ENCODE data around the gene BBOF1. TPM values are rescaled to one million over a fixed set of nuclear protein-coding genes. Genes with fewer than 3 reads are reported as not detected.

The BBOF1 gene
- total RNA-seq, 1 donor from 2014 or later = 5.7 TPM

GRCh38 chr14:74083161-74083560, 64.0 kb downstream of the BBOF1 start:
- peak overlapping the region; percentile 97 for H3K4me3 Mint-ChIP-seq (ENCODE audit: unreplicated experiment)
- H2AFZ ChIP-seq (ENCODE audit: low read depth, low read length) = no peak overlapping the region

GRCh38 chr14:74083784-74084276, 64.7 kb downstream of the BBOF1 start:
- no peak for TF ChIP-seq EZH2 (IDR thresholded peaks at IDR 0.05; ENCODE audit: insufficient read depth, low read length)
- TF ChIP-seq CTCF (IDR thresholded peaks at IDR 0.05; ENCODE audit: insufficient read depth, low read depth, low read length) = no peak
- Mint-ChIP-seq H3K9me3 (ENCODE audit: unreplicated experiment) (no peaks in the 10 kb centered on the region), H3K4me3 (ENCODE audit: unreplicated experiment) (peak overlapping the region; percentile 97), H3K27me3 (ENCODE audit: low read depth, unreplicated experiment) (no peaks in the 10 kb centered on the region), H3K4me1 (ENCODE audit: low read depth, unreplicated experiment) (peaks cover 9% of the 10 kb centered on the region), H3K27ac (ENCODE audit: unreplicated experiment) (peak overlapping the region; percentile 59), H3K36me3 (ENCODE audit: low read depth, unreplicated experiment) (no peaks in the 10 kb centered on the region)
- H3K27ac ChIP-seq (ENCODE audit: low read depth, low read length) = peak overlapping the region; percentile 70
- peaks cover 14% of the 10 kb centered on the region for H3K79me2 ChIP-seq (ENCODE audit: insufficient read depth, low read length)
- peak overlapping the region; percentile 93 for H3K9ac ChIP-seq (ENCODE audit: low read length)
- peak overlapping the region; percentile 96 for H2AFZ ChIP-seq (ENCODE audit: low read depth, low read length)
- no peaks in the 10 kb centered on the region for H4K20me1 ChIP-seq (ENCODE audit: insufficient read depth, low read length)
- peak overlapping the region; percentile 100 for H3K4me2 ChIP-seq (ENCODE audit: low read length)
- no peaks in the 10 kb centered on the region for H3K27me3 ChIP-seq (ENCODE audit: insufficient read depth, low read length)
- DNase-seq (ENCODE audit: low read depth) (no peak), FAIRE-seq (no peak)
- peaks cover 6% of the 10 kb centered on the region for H3K4me1 ChIP-seq (ENCODE audit: insufficient read depth, low read length)
- peak overlapping the region; percentile 88 for H3K4me3 ChIP-seq (ENCODE audit: insufficient read depth, low read depth, low read length)
- H3K36me3 ChIP-seq (ENCODE audit: insufficient read depth, low read length) = no peaks in the 10 kb centered on the region
- no peaks in the 10 kb centered on the region for H3K9me3 ChIP-seq (ENCODE audit: insufficient read depth, low read depth, low read length)

More at GRCh38 chr14:74083161-74083560, 64.0 kb downstream of the BBOF1 start:
- FAIRE-seq (no peak), DNase-seq (ENCODE audit: low read depth) (no peak)
- Mint-ChIP-seq H3K27ac (ENCODE audit: unreplicated experiment) (no peak overlapping the region), H3K9me3 (ENCODE audit: unreplicated experiment) (no peaks in the 10 kb centered on the region), H3K27me3 (ENCODE audit: low read depth, unreplicated experiment) (no peaks in the 10 kb centered on the region), H3K4me1 (ENCODE audit: low read depth, unreplicated experiment) (peaks cover 9% of the 10 kb centered on the region), H3K36me3 (ENCODE audit: low read depth, unreplicated experiment) (no peaks in the 10 kb centered on the region)
- Histone ChIP-seq H3K9ac (ENCODE audit: low read length) (peak overlapping the region; percentile 93), H3K79me2 (ENCODE audit: insufficient read depth, low read length) (peaks cover 14% of the 10 kb centered on the region), H3K27me3 (ENCODE audit: insufficient read depth, low read length) (no peaks in the 10 kb centered on the region), H3K9me3 (ENCODE audit: insufficient read depth, low read depth, low read length) (no peaks in the 10 kb centered on the region), H3K4me1 (ENCODE audit: insufficient read depth, low read length) (peaks cover 6% of the 10 kb centered on the region), H3K4me2 (ENCODE audit: low read length) (peak overlapping the region; percentile 100), H3K27ac (ENCODE audit: low read depth, low read length) (no peak overlapping the region), H4K20me1 (ENCODE audit: insufficient read depth, low read length) (no peaks in the 10 kb centered on the region), H3K36me3 (ENCODE audit: insufficient read depth, low read length) (no peaks in the 10 kb centered on the region), H3K4me3 (ENCODE audit: insufficient read depth, low read depth, low read length) (no peak overlapping the region)
- no peak for TF ChIP-seq CTCF (IDR thresholded peaks at IDR 0.05; ENCODE audit: insufficient read depth, low read depth, low read length)
- no peak for TF ChIP-seq EZH2 (IDR thresholded peaks at IDR 0.05; ENCODE audit: insufficient read depth, low read length)

- no peaks in the 10 kb centered on the region for H3K9me3 ChIP-seq (ENCODE audit: insufficient read depth, low read depth, low read length)
- H3K79me2 ChIP-seq (ENCODE audit: insufficient read depth, low read length) = peaks cover 15% of the 10 kb centered on the region
- H3K9me3 Mint-ChIP-seq (ENCODE audit: unreplicated experiment) = no peaks in the 10 kb centered on the region
- FAIRE-seq (peak; percentile 62), DNase-seq (ENCODE audit: low read depth) (peak; percentile 100)
- peak within 1 kb of the TSS; percentile 96 for H2AFZ ChIP-seq (ENCODE audit: low read depth, low read length)
- peaks cover 6% of the 10 kb centered on the region for H3K4me1 ChIP-seq (ENCODE audit: insufficient read depth, low read length)
- H3K4me2 ChIP-seq (ENCODE audit: low read length) = peak within 1 kb of the TSS; percentile 100
- H3K9ac ChIP-seq (ENCODE audit: low read length) = peak within 1 kb of the TSS; percentile 96
- H3K27ac ChIP-seq (ENCODE audit: low read depth, low read length) = peak within 1 kb of the TSS; percentile 87
- H4K20me1 ChIP-seq (ENCODE audit: insufficient read depth, low read length) = no peaks in the 10 kb centered on the region
- peak within 1 kb of the TSS; percentile 97 for H3K27ac Mint-ChIP-seq (ENCODE audit: unreplicated experiment)
- no peaks in the 10 kb centered on the region for H3K27me3 ChIP-seq (ENCODE audit: insufficient read depth, low read length)
- H3K36me3 ChIP-seq (ENCODE audit: insufficient read depth, low read length) = no peaks in the 10 kb centered on the region
- peaks cover 9% of the 10 kb centered on the region for H3K4me1 Mint-ChIP-seq (ENCODE audit: low read depth, unreplicated experiment)
- H3K27me3 Mint-ChIP-seq (ENCODE audit: low read depth, unreplicated experiment) = no peaks in the 10 kb centered on the region
- no peak for TF ChIP-seq EZH2 (IDR thresholded peaks at IDR 0.05; ENCODE audit: insufficient read depth, low read length)
- H3K4me3 Mint-ChIP-seq (ENCODE audit: unreplicated experiment) = peak within 1 kb of the TSS; percentile 97
- H3K4me3 ChIP-seq (ENCODE audit: insufficient read depth, low read depth, low read length) = peak within 1 kb of the TSS; percentile 96
- H3K36me3 Mint-ChIP-seq (ENCODE audit: low read depth, unreplicated experiment) = no peaks in the 10 kb centered on the region
Observed at GRCh38 chr14:74084277-74085046, 65.3 kb downstream of the BBOF1 start, which contains the start of the genes ALDH6A1 and LIN52. TSS of gene ALDH6A1 (minus strand) at chr14:74084453. CDS start at chr14:74084394, 59 bp downstream. TSS of gene LIN52 (plus strand) at chr14:74084956. CDS start at chr14:74084975, 19 bp downstream.

Data from astrocyte (in vitro differentiated cells and primary cell).